NCI-H460 (cell line): ENCODE results near the gene RBM17. TPM values are rescaled to one million over a fixed set of nuclear protein-coding genes. Genes with fewer than 3 reads are reported as not detected.
"Not testable (repeated sequence)": the region's sequence is repeated elsewhere in the genome, so short reads cannot be mapped to it uniquely, and the experiment has no call there.

Experiments
- DNase-seq: peaks from one replicate; pipeline ENCODE4 v3.0.0-alpha.2; 2016; ENCODE audit warnings: low read depth; ENCODE audit errors: extremely low read depth
- total RNA-seq: library from RNA; depleted of rRNA; stranded (reverse); fragments of >200 nt; shearing (Covaris generic); gene quantifications from 2 replicates; pipeline ENCODE4 v1.2.3, GENCODE V29; 2014

RBM17 gene
- total RNA-seq, 1 experiment from 2014 or later, result 40.2 TPM

DNA sequence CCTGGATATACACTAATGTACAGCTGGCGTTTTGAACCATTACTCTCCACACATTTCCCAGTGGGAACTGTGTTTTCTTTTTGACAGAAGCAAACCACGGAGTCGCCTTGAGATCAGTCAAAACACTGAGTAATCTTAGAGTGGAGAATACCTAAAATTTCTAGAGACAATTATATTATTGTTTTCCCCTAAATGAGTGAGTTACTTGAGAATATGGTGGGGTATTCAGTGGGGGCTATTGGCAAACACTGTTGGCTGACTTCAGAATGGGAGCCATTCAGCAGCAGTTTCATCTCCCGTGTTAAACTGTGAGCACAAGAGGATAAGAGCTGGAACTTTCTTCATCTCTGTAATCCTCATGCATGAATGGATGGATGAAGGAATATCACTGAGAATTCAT lies 32.9 kb upstream of the RBM17 start:
- DNase-seq, result no peak

DNA sequence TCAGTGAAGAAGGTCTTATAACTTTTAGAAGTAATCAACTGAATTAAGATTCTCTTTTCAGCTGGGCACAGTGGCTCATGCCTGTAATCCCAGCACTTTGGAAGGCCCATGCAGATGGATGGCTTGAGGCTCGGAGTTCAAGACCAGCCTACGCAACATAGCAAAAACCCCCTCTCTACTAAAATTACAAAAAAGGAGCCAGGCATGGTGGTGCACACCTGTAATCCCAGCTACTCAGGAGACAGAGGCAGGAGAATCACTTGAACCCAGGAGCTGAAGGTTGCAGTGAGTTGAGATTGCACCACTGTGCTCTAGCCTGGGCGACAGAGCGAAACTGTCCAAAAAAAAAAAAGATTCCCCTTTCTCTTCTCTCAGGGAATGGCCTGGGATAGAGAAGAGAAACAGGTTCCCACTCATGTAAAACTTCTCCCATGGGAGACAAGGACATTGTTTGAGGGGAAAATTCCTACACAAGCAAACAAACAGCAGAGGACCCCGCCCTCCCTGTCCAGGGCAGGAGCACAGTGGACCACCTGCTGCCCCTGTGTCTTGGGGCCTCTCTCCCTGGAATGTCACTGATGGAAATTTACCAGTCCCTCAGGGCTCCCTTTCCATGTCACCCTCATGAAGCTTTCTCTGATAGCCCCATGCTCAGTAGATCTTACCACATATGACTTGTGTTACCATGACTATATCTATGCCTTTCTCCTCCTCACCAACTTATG lies 32.3 kb upstream of the RBM17 start:
- no peak for DNase-seq

DNA sequence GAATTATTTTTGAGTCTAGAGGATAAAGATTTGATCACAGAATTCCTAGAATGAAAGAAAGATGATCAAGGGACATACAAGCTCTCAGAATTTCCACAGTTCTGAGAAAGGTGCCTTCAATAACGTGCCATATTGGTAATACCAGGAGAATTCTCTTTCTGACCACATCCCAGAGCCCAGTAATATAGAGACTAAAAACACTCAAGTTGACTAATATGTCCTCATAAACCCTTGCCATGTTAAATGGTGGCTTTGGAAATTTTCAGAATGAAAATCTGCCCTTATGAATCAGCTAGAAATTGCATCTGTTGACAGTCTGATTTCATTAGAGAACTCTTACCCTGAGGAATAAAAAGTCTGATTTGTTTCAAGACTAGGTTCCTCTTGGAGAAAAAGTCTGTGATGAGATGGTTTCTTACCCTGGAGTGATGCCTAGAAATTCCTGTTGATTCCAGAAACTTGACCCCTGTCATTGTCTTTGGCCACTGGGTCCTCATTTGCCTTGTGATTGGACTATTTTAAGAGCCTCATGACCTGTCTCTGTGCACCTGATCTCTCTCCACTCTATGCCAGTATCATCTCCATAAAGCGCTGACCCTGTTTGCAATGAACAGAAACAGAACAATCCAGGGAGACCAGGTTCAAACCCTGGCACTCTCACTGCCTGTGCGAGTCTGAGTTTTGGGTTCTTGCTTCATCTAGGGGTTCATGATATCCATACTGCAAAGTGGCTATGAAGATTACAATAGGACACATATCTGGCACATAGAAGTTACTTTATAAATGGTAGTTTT lies 30.0 kb upstream of the RBM17 start:
- DNase-seq, result no peak

DNA sequence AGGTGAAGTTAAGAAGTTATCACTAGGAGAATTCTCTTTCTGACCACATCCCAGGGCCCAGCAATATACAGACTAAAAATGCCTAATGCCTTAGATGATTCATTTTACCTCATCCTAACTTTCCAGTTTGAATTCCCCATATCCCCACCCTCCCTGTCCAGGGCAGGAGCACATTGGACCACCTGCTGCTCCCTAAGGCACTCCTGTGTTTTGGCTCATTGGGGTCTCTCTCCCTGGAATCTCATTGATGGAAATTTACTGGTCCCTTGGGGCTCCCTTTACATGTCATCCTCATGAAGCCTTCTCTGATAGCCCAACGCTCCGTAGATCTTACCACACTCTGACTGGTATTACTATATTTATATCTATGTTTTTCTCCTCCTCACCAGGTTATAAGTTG lies 29.3 kb upstream of the RBM17 start:
- DNase-seq, result no peak

DNA sequence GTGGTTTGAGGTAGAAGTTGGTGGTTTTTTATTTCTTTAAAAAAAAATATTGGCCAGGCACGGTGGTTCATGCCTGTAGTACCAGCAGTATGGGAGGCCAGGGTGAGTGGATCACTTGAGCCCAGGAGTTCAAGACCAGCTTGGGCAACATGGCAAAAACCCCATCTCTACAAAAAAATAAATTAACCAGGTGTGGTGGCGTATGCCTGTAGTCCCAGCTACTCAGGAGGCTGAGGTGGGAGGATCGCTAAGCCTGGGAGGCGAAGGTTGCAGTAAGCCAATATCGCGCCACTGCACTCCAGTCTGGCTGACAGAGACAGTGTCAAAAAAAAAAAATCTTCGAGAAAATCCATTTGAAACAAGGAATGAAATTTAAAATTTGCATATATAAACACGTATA lies 27.8 kb upstream of the RBM17 start:
- no peak for DNase-seq

DNA sequence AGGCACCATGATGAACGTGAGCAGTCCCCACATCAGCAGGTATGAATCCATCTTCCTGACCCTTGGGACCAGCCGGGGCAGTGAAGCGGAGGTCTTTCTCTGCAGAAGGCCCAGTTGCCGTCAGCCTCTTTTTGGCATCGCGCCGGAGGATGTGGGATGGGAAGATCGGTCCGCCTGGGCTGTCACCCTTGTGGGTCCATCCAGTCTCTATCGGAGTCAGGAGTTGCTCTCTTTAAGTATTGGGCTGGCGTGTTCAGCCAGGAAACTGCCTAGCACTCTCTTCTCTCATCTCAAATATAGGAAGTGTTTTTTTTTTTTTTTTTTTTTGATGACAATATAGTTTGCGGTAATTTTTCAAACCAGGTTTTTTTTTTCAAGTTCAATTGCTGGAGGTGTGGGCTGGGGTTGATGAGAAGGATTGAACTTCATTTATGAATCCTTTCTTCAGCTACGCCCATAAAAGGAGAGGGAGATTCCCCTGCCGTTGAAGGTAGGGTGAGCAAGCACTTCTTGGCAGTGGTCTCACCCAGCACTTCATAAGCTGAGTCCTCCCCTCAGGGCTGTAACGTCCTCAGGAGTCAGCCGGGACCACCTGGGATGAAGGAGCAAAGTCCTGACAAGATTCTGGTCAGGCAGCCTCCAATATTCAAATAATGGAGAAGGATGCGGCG lies 26.6 kb upstream of the RBM17 start, which contains the start of gene IL2RA:
Gene IL2RA (minus strand): TSS at position 267 of the 671 bp plus-strand sequence. CDS start 216 bp downstream, at position 51.
- no peak for DNase-seq

DNA sequence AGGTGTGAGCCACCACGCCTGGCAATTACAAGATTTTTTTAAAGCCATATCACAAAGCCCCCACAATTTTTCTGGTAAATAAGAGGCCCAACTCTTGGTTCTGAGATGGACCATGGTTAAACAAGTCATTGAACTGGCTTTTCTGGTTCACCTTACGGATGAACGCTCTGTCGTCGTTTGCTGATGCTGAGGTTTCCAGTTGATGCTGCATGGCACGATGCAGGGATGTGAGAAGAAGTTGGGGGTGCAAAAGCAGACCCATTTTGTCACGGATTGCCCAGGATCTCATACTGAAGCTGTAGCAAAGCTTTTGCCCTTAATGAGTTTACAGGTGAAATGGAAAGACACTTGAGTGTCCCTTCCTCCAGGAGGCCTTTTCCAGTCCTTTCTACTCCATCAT lies 24.7 kb upstream of the RBM17 start:
- DNase-seq, result no peak

DNA sequence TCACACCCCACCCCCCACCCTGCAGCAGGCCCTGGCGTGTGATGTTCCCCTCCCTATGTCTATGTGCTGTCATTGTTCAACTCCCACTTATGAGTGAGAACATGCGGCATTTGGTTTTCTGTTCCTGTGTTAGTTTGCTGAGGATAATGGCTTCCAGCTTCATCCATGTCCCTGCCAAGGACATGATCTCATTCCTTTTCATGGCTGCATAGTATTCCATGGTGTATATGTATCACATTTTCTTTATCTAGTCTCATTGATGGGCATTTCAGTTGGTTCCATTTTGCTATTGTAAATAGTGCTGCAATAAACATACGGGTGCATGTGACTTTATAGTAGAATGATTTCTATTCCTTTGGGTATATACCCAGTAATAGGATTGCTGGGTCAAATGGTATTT lies 24.1 kb upstream of the RBM17 start:
- not testable (repeated sequence) for DNase-seq

DNA sequence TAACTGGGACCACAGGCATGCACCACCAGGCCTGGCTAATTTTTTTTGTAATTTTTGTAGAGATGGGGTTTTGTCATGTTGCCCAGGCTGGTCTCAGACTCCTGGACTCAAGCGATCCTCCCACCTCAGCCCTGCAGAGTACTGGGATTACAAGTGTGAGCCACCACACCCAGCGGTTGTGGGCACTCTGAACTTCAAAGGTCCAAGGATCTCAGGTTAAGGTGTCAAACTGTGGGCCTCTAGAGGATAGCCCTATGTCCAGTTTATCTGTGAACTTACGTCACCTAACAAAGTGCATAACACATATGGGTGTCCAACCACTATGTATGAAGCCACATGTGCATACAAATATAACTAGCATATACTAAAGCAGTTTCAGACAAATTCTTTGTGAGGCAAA lies 23.4 kb upstream of the RBM17 start:
- no peak for DNase-seq

DNA sequence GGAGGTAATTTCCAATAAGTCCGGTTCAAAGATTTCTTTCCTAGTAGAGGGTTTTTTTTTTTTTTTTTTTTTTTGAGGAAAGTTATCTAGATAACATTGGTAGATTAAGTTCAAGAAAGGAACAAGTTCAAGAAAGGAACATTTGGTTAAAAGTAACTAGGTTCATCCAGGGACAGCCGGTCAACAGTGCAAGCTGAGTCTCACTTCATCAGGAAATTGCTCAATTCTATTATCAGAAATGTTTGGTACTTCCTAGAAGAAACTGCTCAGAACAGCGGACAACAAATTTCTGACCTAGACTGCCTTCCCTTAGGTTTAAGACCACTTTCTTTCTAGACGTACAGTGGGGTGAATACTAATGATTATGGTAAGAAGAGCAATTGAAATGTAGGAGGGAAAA lies 23.0 kb upstream of the RBM17 start:
- no peak for DNase-seq

DNA sequence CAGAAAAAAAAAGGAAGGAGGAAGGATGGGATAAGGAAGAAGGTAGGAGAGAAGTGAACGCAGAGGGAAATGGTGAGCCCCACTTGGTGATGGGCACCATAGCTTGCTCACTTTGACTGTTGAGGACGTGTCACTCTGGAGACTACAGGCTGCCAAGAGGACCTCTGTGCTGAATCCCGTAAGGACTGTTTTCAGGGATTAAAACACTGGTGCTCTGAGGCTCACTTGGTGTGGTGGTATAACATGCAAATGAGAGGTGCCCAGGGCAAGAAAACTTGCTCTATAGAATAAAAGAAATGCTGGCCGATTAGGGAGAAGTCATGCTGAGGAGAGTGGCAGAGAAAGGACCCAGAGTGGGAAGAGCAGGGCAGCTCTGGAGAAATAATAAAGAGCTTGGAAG lies 21.4 kb upstream of the RBM17 start:
- no peak for DNase-seq

DNA sequence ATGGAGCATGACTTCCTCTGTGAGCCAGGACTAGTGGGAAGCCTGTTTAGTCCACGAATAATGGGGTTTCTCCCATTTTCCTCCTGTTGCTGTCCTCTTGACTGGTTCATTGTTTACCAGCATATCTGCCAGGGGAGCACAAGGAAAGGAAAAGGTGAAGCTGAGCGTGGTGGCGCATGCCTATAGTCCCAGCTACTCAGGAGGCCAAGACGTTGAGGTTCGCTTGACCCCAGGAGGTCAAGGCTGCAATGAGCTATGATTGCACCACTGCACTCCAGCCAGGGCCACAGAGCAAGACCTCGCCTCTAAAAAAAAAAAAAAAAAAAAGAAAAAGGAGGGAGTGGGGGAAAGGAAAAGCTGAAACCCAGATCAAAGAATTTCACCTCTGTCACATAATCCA lies 20.8 kb upstream of the RBM17 start:
- no peak for DNase-seq

DNA sequence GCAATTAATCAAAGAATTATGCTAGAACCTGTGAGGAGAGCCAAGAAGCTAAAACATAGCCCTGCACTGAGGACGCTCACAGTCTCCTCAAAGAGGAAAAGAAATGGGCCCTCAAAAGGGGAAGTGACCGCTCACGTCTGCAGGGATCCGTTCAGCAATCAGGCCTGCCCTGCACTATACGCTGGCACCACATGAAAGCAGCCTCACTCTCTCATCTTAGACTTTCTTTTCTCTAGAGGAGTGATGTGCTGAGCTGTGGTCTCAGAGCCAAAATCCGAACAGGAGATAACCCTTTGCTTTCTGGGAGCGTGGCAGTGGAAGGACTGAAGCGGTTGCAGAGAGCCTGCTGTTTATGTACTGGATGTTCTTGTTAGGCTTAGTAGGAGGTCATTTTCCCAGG lies 20.4 kb upstream of the RBM17 start:
- DNase-seq, result no peak

DNA sequence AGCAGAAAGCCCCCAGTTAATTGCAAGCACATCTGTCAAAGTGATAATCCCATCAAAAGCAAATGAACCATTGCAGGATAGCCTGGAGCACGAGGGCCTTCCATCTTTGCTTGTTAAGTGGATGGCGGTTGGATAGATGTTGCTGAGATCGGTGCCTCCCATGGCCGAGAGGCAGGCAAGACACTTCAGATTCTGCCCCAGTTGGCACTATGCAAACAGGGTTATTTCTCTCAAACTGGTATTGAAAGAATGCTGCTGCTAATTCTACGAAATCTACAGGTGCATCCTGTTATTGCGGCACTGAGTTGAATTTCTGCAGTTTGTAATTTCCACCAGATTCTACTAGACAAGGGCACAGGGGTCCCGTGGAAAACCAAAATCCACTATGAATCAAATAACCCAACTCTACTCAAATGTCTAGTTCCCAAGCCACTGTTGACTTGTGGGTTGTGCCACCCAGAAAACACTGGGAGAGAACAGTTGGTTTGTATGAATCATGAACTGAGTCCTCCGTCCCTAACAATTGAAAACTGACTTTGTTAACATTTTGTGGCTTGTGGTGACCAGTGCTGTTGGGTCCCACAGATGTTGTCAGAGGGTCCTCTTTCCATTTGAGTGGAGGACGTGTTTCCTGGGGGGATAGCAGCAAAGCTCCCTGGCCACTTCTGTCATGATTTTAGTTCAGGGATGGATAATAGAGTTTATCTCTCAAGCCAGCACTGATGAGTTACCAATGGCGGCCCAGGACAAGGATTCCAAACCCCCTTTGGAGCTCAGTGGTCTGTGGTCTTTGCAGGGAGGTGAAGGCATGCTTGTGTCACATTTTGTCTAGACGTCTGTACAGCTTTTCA lies 19.5 kb upstream of the RBM17 start:
- DNase-seq, result no peak

DNA sequence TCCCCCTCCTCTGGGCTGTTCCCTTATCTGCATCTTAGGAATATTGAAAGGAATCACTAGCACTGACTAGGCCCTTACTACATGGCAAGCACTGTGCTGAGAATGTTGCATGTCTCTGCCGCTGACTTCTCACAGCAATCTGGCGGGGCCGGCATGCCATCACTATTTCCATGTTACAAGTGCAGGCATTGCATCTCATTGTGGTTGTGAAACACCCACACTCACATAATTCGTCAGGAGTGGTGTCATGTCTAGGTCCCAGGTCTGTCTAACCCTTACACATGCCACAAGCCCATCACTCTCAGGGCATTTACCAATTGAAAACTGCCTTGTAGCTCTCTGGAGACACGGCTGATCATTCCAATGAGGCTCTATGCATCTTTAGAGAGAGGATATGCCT lies 18.2 kb upstream of the RBM17 start:
- no peak for DNase-seq

DNA sequence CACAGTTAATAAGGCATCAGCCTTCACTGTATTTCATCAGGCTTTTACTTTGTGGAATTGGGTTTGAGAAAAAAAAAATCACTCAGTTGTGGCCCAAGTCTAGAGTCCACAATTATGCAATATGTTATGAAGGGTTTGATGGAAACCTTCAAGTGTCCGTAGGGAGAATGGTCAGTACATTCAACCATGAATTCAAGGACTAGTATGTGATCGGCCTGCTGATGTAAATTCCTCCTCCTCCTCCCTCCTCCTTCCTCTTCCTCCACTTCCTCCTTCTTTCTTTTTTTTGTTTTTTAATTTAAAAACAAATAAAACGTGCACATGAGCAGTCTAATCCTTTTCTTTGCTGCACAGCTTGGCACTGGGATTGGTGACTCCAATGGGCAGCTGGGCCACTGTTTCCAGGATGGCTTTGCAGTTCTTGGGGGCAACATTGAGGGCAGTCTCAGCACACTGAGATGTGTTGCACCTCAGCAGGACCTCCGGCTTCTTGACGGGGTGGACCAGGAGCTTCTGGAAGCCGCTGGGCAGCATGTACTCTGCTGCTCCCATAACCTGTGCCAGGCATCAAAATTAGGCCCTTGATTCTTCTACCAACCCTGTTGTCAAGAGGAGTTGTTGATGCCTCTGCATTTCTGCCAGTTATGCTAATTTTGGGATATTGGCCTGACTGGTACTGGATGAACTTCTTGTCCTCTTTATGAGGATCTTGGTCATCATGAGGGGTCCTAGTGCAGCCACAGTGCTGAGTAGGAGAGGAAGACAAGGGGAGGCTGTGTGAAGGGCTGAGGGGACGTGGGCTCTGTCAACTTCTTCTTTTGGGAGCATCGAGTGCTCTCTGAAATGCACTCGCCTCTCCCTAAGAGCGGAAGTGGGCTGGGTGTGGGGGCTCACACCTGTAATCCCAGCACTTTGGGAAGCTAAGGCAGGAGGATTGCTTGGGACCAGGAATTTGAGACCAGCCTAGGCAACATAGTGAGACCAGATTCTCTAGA lies 17.4 kb upstream of the RBM17 start:
- no peak for DNase-seq

DNA sequence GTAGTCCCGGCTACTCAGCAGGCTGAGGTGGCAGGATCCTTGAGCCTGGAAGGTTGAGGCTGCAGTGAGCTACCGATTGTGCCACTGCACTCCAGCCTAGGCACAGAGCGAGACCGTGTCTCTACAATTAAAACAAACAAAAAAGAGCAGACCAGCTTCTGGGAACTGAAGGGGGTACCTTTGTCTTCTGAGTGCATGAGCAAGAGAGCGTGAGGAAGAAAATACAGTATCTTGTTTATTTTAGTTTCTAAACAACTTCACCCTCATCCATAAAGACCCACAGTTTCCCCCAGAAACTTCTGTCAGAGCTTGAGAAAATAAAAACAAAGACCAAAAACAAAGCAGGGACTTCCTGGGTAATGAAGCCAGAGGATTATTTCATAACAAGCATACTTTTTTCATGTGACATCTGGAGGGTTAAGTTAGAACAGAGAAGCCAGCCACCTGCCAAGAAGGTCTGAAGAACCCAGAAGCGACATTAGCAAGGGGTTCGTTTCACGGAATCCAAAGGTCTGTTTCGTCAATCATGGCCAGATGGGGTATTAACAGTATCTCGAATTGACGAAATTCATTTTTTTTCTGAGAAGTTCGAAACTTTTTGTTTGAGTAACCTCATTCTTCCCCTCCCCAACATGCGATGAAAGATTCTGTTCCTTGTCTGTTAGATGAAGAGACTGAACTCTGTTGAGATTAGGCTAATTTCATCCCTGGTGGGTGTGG lies 16.5 kb upstream of the RBM17 start:
- DNase-seq, result no peak

DNA sequence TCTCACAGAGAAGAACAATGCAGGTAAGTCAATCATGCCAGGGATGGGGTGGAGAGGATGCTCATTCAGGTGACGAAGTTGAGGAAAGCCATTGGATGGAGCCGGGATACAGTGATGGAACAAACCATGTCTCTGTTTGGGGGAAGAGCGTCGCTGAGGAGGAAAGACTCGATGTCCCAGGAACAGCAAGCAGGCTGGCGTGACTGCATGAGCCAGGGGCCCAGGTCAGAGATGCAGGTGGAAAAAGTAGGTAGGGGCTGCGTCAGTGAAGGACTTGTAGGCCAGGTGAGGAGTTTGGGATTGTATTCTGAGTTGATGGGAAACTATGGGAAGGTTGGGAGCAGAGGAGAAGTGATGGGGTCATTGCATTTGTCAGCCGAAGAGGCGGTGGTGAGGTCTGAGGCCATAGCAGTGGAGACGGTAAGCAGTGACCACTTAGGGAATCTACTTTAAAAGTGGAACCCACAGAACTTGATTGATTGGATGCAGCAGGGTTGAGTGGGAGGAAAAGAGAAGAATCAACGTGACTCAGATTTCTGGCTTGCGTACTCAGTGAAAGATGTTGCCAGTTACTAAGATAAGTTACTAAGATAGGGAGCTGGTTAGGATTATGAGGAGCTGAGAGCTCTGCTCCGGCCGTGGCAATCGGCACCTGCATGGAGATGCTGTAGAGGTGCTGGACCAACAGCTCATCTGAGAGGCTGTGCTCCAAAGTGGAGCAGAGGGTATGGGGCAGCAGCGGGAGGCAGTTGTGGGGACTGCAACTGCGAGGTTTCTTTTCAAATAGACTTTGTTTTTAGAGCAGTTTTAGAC lies 14.1 kb upstream of the RBM17 start:
- DNase-seq, result no peak
